Psoas muscle (tissue), 8 donors: ENCODE measurements around the gene KIF1A. TPM values are rescaled to one million over a fixed set of nuclear protein-coding genes. Genes with fewer than 3 reads are reported as not detected.

Experiments
- ATAC-seq, 4 donors: fragments of 200-7000 bp; cut with Tn5 transposase; one replicate each; pipeline ENCODE4 v1.9.1; 2020; ENCODE audit warnings: moderate library complexity in 3 of 4, mild to moderate bottlenecking in 2 of 4
- DNase-seq, 2 donors: peaks; one replicate each; pipeline ENCODE4 v3.0.0-alpha.2; 2020
- H3K27ac ChIP-seq: fragments of 200-600 bp; one replicate; pipeline ENCODE4 v1.8.0; 2022
- H3K27me3 ChIP-seq, 3 donors: fragments of 200-600 bp in 1 of 3; one replicate each; pipeline versions ENCODE4 v1.6.1 to v1.8.0; 2013 to 2022; ENCODE audit warnings: low read length in 2 of 3, mild to moderate bottlenecking in 2 of 3, moderate library complexity in 1 of 3; ENCODE audit not compliant: insufficient read depth in 3 of 3
- H3K36me3 ChIP-seq, 2 donors: fragments of 200-600 bp in 1 of 2; one replicate each; pipeline versions ENCODE4 v1.6.1 to v1.8.0; 2013 to 2022; ENCODE audit warnings: low read depth in 1 of 2, mild to moderate bottlenecking in 1 of 2, moderate library complexity in 1 of 2; ENCODE audit not compliant: insufficient read depth in 1 of 2
- H3K4me1 ChIP-seq: fragments of 200-600 bp; one replicate; pipeline ENCODE4 v1.8.0; 2022
- H3K4me3 ChIP-seq: fragments of 200-600 bp; one replicate; pipeline ENCODE4 v1.8.0; 2022; ENCODE audit warnings: mild to moderate bottlenecking
- H3K9me3 ChIP-seq: fragments of 200-600 bp; one replicate; pipeline ENCODE4 v1.8.0; 2022
- CTCF ChIP-seq: fragments of 200-600 bp; IDR thresholded peaks from one replicate; pipeline ENCODE4 v1.8.0; 2022; ENCODE audit warnings: antibody characterized with exemption
- WGBS, 3 donors: extraction: QIAGEN DNeasy Blood & Tissue Kit; methylation state at CpG; one replicate each; pipeline versions ENCODE4 v1.1.6 to v1.1.7; 2013; 5-methylcytosine and 5-hydroxymethylcytosine counted together
- intact Hi-C, 2 donors: fragments of 100-400 bp; cut with DNase I; formaldehyde crosslinking; loops; one replicate each; pipeline versions ENCODE4 v1.11.0 to v1.14.2; 2022
- polyA plus RNA-seq, 3 donors: library from polyadenylated mRNA; stranded (reverse); fragments of 200-250 nt; gene quantifications; one replicate each; pipeline ENCODE4 v1.2.3, GENCODE V29; 2013
- total RNA-seq, 4 donors: library from RNA; stranded (reverse); fragmentation: NEBNext Ultra II Directional in 2 of 4; extraction: Animal tissue kit (Norgen Biotek cat#: 25700) in 2 of 4; gene quantifications; one replicate each; pipeline versions ENCODE4 v1.2.1 to v1.2.4, GENCODE V29; 2021 to 2023
- donor health status: healthy with polysubstance abuse.
- donor health status: DM: no; HTN: no; CAD: no; lungs with moderate emphysema.
- donor health status: Bipolar disorder and iron deficiency.
- donor health status: healthy.
- donor health status: DM: yes; HTN: yes; CAD: no.
- donor health status: DM: no; HTN: no; CAD: no.
- donor health status: DM: no; HTN: no; CAD: no.
- donor health status: DM: yes; HTN: yes; CAD: no.

Gene KIF1A
- total and polyA plus RNA-seq, 7 donors: 0.01 to 1.2 (median 0.12) TPM; not detected in 2

- no peak for TF ChIP-seq CTCF
- H3K36me3 ChIP-seq: no peaks in the 10 kb centered on the region
- intact Hi-C loops: no loop called here
- H3K9me3 ChIP-seq: no peaks in the 10 kb centered on the region
- no peak for ATAC-seq
- DNase-seq: no peak
- no peak overlapping the region for H3K4me3 ChIP-seq
- H3K4me1 ChIP-seq: no peaks in the 10 kb centered on the region
- H3K27ac ChIP-seq: no peak overlapping the region
- H3K27me3 ChIP-seq: peaks cover 0 to 1% (median 0%) of the 10 kb centered on the region in 3 donors
- WGBS, 3 donors: 59 to 67% (median 62%) methylated on average over 7 of the region's 7 CpGs
Measured at GRCh38 chr2:240765007-240765406, 55.0 kb downstream of the KIF1A start.

GRCh38 chr2:240764605-240765004, 55.4 kb downstream of the KIF1A start:
- no peak for TF ChIP-seq CTCF
- intact Hi-C loops: no loop called here
- peaks cover 0 to 1% (median 0%) of the 10 kb centered on the region in 3 donors for H3K27me3 ChIP-seq
- no peak for DNase-seq
- 54 to 57% (median 55%) methylated on average over 5 of the region's 5 CpGs for WGBS, 3 donors
- no peaks in the 10 kb centered on the region for H3K4me1 ChIP-seq
- no peaks in the 10 kb centered on the region for H3K9me3 ChIP-seq
- no peaks in the 10 kb centered on the region for H3K36me3 ChIP-seq
- no peak overlapping the region for H3K27ac ChIP-seq
- no peak overlapping the region for H3K4me3 ChIP-seq
- ATAC-seq: no peak

GRCh38 chr2:240762971-240763370, 57.0 kb downstream of the KIF1A start:
- no peaks in the 10 kb centered on the region for H3K4me1 ChIP-seq
- TF ChIP-seq CTCF: no peak
- no peak overlapping the region for H3K27ac ChIP-seq
- H3K9me3 ChIP-seq: no peaks in the 10 kb centered on the region
- H3K27me3 ChIP-seq: peaks cover 0 to 1% (median 0%) of the 10 kb centered on the region in 3 donors
- H3K36me3 ChIP-seq: no peaks in the 10 kb centered on the region
- H3K4me3 ChIP-seq: no peak overlapping the region
- intact Hi-C loops: no loop called here
- ATAC-seq (no peak), DNase-seq (no peak)
- 92 to 93% (median 93%) methylated on average over 21 of the region's 21 CpGs for WGBS, 3 donors

GRCh38 chr2:240762249-240762648, 57.8 kb downstream of the KIF1A start:
- DNase-seq (no peak), ATAC-seq (no peak)
- Histone ChIP-seq H3K9me3 (no peaks in the 10 kb centered on the region), H3K27me3 (peaks cover 0 to 1% (median 0%) of the 10 kb centered on the region in 3 donors), H3K4me3 (no peak overlapping the region), H3K4me1 (no peaks in the 10 kb centered on the region), H3K27ac (no peak overlapping the region), H3K36me3 (no peaks in the 10 kb centered on the region)
- intact Hi-C loops: no loop called here
- 88 to 93% (median 89%) methylated on average over 8 of the region's 8 CpGs for WGBS, 3 donors
- no peak for TF ChIP-seq CTCF

GRCh38 chr2:240760576-240761246, 59.3 kb downstream of the KIF1A start:
- peaks cover 0 to 1% (median 0%) of the 10 kb centered on the region in 3 donors for H3K27me3 ChIP-seq
- H3K9me3 ChIP-seq: no peaks in the 10 kb centered on the region
- intact Hi-C loops: no loop called here
- no peaks in the 10 kb centered on the region for H3K4me1 ChIP-seq
- DNase-seq: no peak
- ATAC-seq: no peak
- H3K4me3 ChIP-seq: no peak overlapping the region
- no peaks in the 10 kb centered on the region for H3K36me3 ChIP-seq
- 68 to 76% (median 70%) methylated on average over 22 of the region's 22 CpGs for WGBS, 3 donors
- no peak overlapping the region for H3K27ac ChIP-seq
- no peak for TF ChIP-seq CTCF
